Heart left ventricle (tissue), 13 donors: ENCODE measurements around the gene NFIX.

ENCODE experiments used
- POLR2A ChIP-seq, 2 donors: fragments of 450-650 bp; IDR thresholded peaks; one replicate each; pipeline ENCODE4 v1.6.1; 2017; ENCODE audit warnings: antibody characterized with exemption in 2 of 2, mild to moderate bottlenecking in 2 of 2, moderate library complexity in 2 of 2
- TF ChIP-seq, protein P1 (sequence below), 12 donors: fragments of 200-600 bp; sonication (generic) in 4 of 12; IDR thresholded peaks; one replicate each; pipeline versions ENCODE4 v1.5.0 to v1.8.0; 2018 to 2022; ENCODE audit warnings: antibody characterized with exemption in 12 of 12, mild to moderate bottlenecking in 5 of 12
- donor health status: ischemic (EF 13 %, LVEDD 7.1; RV severe dilation, severe dysfunction).
- donor health status: DM: no; HTN: yes; CAD: no.
- donor health status: DM: no; HTN: no; CAD: no.
- donor health status: ischemic (EF 25% LVEDD 6.9; RV normal size, moderate dysfunction).
- donor health status: ischemic (EF 25% LVEDD 5.7; RV mildly dilated, moderate dysfunction).
- donor health status: ischemic (EF 35%, LVEDD 5.7; RV mildly dilated, moderate dysfunction).
- donor health status: nonischemic (EF 11% LVEDD 7.7; RV severe dilation, severe dysfunction).
- donor health status: DM: yes; HTN: yes; CAD: no.
- donor health status: PGD.
- donor health status: ischemic (EF 29% LVEDD 5.4; RV normal size, mild dysfunction).
- donor health status: nonischemic (EF 23%, LVEDD 6.1; RV moderate dilation, normal function).

DNA sequence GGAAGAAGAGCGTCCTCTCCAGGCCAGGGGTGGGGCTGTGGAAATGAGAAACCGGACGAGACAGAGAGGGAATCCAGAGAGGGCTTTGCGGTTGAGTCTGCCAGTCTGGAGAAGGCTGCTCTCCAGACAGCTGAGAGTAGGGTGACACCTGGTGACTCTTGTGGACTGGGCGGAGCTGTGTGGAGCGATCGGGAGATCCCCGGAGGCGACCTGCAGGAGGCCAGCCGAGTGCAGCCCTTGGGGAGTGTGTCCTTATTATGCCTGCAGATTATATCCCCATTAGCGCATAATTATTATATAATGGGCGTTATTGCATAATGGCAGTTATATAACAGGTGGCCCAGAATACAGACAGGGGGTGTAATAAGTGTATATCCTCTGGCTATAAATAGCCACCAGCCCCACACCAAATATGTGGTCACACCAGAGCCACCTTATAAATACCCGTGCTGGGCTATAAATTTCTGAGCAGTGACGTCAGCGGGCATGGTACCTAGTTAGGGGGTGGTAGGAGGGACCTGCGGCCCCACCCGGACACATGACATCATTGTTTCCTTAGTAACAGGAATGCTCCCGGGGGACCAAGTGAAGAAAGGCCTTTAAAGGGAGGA is 41.2 kb downstream of the NFIX start:
- TF ChIP-seq, protein P1, sequence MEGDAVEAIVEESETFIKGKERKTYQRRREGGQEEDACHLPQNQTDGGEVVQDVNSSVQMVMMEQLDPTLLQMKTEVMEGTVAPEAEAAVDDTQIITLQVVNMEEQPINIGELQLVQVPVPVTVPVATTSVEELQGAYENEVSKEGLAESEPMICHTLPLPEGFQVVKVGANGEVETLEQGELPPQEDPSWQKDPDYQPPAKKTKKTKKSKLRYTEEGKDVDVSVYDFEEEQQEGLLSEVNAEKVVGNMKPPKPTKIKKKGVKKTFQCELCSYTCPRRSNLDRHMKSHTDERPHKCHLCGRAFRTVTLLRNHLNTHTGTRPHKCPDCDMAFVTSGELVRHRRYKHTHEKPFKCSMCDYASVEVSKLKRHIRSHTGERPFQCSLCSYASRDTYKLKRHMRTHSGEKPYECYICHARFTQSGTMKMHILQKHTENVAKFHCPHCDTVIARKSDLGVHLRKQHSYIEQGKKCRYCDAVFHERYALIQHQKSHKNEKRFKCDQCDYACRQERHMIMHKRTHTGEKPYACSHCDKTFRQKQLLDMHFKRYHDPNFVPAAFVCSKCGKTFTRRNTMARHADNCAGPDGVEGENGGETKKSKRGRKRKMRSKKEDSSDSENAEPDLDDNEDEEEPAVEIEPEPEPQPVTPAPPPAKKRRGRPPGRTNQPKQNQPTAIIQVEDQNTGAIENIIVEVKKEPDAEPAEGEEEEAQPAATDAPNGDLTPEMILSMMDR (IDR thresholded peaks at IDR 0.05) = peak in 8 of 12 donors; percentile 7 to 33 (median 15)
- TF ChIP-seq POLR2A (IDR thresholded peaks at IDR 0.05) = no peak
